ENCODE results near the gene GAL3ST3.
"Not testable (repeated sequence)": the region's sequence is repeated elsewhere in the genome, so short reads cannot be mapped to it uniquely, and the experiment has no call there.

Gene GAL3ST3

GRCh38 chr11:66042227-66042995 lies 6.5 kb downstream of the GAL3ST3 start:
- no peak for DNase-seq

DNA sequence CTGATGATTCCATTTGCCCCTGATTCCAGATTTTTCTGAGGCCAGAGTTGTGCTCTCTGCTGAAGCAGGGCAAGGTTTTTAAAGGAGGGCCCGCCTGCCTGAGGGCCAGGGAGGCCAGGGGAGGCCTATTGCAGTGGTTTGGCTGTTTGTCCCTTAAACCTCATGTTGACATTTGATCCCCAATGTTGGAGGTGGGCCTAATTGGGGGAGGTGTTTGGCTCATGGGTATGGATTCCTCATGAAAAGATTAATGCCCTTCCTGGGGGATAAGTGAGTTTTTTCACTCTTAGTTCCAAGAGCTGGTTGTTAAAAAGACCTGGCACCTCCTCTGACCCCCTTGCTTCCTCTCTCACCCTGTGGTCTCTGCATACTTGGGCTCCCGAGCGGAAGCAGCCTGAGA lies 9.2 kb downstream of the GAL3ST3 start:
- DNase-seq: no peak

DNA sequence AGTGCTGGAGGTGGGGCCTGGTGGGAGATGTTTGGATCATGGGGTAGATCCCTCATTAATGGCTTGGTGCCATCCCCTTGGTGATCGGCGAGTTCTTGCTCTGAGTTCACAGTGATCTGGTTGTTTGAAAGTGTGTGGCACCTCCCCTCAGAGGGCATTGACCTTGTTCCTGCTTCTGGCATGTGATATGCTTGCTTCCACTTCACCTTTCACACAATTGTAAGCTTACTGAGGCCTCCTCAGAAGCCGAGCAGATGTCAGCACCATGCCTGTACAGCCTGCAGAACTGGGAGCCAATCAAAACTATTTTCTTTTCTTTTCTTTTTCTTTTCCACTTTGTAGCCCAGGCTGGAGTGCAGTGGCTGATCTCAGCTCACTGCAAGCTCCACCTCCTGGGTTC lies 11.6 kb downstream of the GAL3ST3 start:
- no peak for DNase-seq

GRCh38 chr11:66036334-66036710 lies 12.6 kb downstream of the GAL3ST3 start:
- DNase-seq: no peak

GRCh38 chr11:66035653-66036333 lies 13.2 kb downstream of the GAL3ST3 start:
- no peak for DNase-seq

DNA sequence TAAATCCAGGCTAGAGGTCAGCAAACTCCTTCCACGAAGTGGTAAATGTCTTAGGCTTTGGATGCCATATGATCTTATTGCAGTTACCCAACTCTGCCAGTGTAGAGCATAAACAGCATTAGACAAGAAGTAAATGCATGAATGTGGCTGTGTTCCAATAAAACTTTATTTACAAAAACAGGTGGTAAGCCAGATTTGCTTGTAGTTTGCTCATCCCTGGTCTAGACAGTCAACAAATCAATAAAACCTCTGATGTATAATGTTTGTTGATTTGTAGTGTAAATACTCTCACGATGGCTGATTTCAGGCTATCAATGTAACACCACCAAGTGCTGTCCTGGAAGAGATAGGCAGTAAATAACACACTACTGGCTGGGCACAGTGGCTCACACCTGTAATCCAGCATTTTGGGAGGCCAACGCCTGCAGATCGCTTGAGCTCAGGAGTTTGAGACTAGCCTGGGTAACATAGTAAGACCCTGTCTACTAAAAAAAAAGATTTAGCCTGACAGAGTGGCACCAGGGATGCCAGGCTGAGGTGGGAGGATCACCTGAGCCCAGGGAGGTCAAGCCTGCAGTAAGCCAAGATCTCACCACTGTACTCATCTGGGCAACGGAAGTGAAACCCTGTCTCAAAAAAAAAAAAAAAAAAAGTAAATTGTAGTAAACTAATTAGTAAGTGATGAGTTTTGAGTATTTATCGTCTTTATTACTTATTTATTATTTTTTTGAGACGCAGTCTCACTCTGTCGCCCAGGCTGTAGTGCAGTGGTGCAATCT lies 15.8 kb downstream of the GAL3ST3 start:
- DNase-seq: no peak

DNA sequence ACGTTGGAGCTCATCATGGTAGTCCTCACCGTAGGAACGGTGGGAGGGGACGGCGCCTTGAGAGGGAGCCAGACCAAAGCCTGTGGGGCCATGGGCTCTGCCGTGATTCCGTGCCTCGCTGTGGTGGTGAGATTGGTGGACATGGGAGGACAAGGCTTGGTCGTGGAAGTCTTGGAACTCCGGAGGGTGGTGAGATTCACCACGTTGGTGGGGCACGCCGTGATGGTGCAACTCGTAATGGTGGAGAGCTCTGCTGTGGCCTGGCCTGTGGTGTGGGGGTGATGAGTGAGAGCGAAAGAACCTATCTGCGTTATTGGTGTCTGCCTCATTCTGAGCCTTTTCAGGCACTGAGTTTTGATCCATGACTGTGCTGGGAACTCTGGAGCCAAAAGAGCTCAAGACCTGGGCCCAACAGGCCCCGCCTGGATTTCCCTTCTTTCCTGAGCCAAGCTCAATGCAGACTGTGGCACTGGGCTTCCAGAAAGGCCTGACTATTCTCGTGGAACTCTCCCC lies 22.9 kb downstream of the GAL3ST3 start, which contains the start of gene CATSPER1:
Gene CATSPER1 (minus strand): TSS at position 463 of the 513 bp plus-strand sequence. CDS start 100 bp downstream, at position 363.
- DNase-seq: no peak

GRCh38 chr11:66023186-66023440 lies 25.8 kb downstream of the GAL3ST3 start:
- DNase-seq: not testable (repeated sequence)

DNA sequence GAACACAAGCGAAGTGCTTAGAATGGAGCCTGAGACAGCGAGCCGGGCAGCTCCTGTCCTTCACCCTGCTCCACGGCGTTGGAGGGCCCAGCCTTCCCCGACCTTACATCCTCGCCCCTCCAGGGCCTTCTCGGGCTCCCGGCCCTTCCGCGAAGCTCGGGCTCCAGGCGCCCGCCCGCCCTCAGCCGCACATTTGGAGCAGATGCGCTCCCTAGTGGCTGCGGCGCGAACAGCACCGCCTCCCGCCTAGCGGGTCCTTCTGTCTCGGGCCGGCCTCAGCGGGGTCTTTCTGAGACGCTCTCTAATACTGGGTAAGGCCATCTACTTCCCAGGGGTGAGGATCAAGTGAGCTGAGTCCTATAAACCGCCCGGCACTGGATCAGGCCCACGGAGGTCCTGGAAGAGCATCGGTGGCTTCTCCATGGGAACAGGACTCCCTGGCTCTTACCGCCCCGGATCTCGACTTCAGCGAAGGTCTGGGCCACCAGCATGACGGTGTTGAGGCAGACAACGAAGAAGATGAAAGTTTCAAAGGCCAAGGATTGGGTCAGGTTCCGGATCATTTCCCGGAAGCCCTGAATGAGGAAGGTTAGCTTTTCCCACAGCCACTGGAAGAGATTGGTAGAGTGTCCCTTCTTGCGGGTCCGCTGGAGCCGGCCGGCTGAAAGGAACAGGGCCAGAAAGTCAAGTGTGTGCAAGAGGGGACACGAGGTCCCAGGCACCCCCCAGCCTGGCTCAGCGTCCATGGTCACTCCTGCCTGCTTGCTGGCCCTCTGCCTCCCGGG lies 26.4 kb downstream of the GAL3ST3 start:
- peak; percentile 63 for DNase-seq

DNA sequence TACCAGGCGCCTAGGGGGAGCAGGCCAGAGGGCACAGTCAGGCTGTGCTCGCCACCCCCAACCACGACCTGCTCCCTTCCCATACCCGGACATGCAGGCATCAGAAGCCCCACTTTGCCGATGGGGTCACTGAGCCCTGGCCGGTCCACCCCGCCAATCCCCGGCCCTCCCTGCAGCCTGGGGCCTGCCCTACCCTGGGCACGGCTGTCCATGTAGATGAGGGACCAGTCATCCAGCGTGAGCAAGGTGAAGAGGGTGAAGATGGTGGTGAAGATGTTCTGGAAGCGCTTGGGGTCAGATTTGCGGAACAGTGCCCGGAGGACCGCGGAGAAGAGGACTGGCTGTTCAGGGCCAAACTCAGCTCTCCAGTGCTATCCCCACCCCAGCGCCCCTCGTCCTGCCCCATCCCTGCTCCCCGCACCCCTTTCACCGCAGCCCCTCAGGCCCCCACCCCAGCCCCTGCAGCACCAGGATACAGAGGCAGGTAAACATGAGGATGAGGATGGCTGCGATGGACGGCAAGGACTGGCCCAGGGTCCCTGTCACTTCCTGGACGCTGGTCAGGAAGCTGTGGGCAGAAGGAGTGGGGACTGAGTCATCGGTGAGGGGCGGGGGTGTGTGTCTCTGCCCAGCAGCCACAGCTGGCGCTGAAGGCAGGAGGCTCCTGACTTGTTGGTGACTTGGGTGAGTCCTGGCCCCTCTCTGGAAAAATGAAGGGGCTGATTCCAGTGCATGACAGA lies 28.2 kb downstream of the GAL3ST3 start:
- no peak for DNase-seq

GRCh38 chr11:66020212-66020611 lies 28.7 kb downstream of the GAL3ST3 start:
- no peak for DNase-seq

GRCh38 chr11:66017321-66017720 lies 31.6 kb downstream of the GAL3ST3 start:
- no peak for DNase-seq

DNA sequence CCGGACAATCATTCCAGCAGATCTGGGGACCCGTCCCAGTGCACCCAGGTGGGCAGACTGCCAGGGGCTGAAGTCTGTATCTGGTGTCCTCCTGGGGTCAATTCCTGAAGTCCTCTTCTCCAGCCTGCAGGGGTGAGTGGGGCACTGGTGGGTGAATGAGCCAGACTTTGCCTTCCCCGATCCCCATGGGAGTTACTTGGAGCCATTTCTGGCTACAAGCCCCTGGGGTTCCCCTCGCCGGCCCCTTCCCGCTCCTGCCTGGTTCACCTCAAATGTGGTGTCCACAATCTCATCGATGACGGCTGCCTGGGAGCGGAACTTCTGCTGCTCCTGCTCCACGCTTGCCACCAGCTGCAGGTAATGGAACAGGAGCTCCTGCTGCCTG lies 32.2 kb downstream of the GAL3ST3 start:
- no peak for DNase-seq

GRCh38 chr11:66015936-66016792 lies 32.8 kb downstream of the GAL3ST3 start:
- DNase-seq: no peak

- DNase-seq: no peak
Measured at GRCh38 chr11:66015454-66015881, 33.5 kb downstream of the GAL3ST3 start.

DNA sequence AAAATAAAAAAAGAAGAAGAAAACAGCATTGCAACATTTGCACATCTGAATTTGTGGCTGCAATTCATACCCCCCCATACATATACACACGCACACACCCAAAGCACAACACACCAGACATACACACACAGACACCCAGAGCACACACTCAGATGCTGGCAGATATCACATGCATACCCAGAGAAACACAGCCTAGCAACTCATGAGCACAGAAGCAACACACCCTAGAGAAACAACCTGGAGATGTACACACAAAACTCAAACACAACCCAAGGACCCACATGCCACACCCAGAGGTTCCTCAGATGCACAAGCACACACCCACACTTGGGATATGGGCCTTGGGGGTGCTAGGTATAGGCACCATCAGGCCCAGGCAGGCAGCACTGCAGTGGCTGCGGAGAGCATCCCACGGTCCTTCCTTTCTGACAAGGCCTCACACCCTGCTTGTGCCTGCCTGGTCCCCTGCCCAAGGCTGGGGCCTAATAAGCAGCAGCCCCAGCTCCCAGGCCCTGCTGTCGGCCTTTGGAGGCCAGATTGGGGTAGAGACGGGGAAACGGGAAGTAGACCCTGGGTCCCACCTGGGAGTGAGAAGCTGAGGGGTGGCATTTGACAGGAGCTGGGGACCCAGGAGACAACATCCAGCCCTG lies 34.0 kb downstream of the GAL3ST3 start:
- DNase-seq: no peak

GRCh38 chr11:66013762-66014100 lies 35.2 kb downstream of the GAL3ST3 start:
- DNase-seq: no peak

DNA sequence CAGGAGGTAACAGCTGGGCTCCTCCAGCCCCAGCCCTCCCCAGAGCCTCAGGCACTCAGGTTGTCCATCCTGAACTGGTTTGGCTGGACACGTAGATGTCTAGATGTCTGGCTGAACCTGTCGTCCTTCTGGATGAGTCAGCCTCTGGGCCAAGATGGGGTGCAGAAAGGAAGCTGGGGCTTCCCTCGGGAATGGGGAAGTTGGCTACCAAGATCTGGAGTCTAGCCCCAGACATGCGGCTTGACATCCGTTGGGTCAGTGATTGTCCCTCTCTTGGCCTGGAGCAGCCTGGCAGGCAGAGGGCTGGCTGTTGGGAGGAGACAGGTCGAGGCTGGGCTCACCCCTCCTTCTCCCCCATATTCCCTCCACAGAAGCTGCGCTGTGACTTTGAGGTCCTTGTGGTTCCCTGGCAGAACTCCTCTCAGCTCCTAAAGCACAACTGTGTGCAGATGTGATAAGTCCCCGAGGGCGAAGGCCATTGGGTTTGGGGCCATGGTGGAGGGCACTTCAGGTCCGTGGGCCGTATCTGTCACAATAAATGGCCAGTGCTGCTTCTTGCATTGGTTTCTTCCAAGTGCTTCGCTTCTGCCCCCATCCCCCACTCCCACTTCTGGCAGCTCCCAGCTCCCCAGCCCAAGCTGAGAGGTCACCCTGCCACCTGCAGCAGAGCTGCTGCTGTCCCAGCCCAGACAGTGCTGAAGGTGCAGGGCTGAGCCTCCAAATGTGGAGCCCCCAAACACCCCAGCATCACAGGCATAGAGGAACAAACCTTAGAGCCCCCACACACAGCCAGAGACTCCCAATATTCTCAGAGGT lies 35.8 kb downstream of the GAL3ST3 start:
- no peak for DNase-seq

- DNase-seq: no peak
Measured at GRCh38 chr11:66012371-66012945, 36.5 kb downstream of the GAL3ST3 start.

All from activated effector memory CD4-positive, alpha-beta T cell treated with Interleukin-2 at 50 U/mL for 16 hours (primary cell).